H4 (cell line): Measurements from ENCODE around the gene AP4B1. TPM values are rescaled to one million over a fixed set of nuclear protein-coding genes. Genes with fewer than 3 reads are reported as not detected.

Experiments
- DNase-seq: peaks from one replicate; pipeline ENCODE4 v3.0.0-alpha.2; 2015; ENCODE audit warnings: low spot score
- total RNA-seq: library from RNA; depleted of rRNA; stranded (reverse); fragments of >200 nt; shearing (Covaris generic); gene quantifications from 2 replicates; pipeline ENCODE4 v1.2.3, GENCODE V29; 2014

AP4B1 gene
- total RNA-seq, 1 experiment from 2014 or later: 6.9 TPM

GRCh38 chr1:113895098-113895497 lies 9.5 kb downstream of the AP4B1 start:
- DNase-seq: no peak

GRCh38 chr1:113893267-113893666 lies 11.3 kb downstream of the AP4B1 start:
- DNase-seq: no peak

- DNase-seq: no peak
These were observed 12.9 kb downstream of the AP4B1 start for GRCh38 chr1:113891631-113892220.

- no peak for DNase-seq
These were observed 13.8 kb downstream of the AP4B1 start for GRCh38 chr1:113890816-113891215.

- DNase-seq: no peak
These were observed 17.0 kb downstream of the AP4B1 start, which contains the start of gene BCL2L15 for GRCh38 chr1:113887402-113888175. BCL2L15 (minus strand) TSS chr1:113887581; CDS start chr1:113887375, 206 bp downstream.

- no peak for DNase-seq
These were observed 17.9 kb downstream of the AP4B1 start for GRCh38 chr1:113886417-113887401.

- DNase-seq: no peak
These were observed 22.9 kb downstream of the AP4B1 start for GRCh38 chr1:113881661-113882060.

- DNase-seq: no peak
These were observed 24.9 kb downstream of the AP4B1 start for GRCh38 chr1:113879739-113880038.

- DNase-seq: no peak
These were observed 28.4 kb downstream of the AP4B1 start for GRCh38 chr1:113876176-113876575.

GRCh38 chr1:113875714-113876113 lies 28.9 kb downstream of the AP4B1 start:
- DNase-seq: no peak

GRCh38 chr1:113874012-113874879 lies 30.4 kb downstream of the AP4B1 start:
- peak; percentile 17 for DNase-seq

- no peak for DNase-seq
These were observed 32.2 kb downstream of the AP4B1 start for GRCh38 chr1:113872219-113872935.

- DNase-seq: peak; percentile 84
These were observed 32.9 kb downstream of the AP4B1 start, which contains the start of gene PTPN22 for GRCh38 chr1:113871597-113872113. PTPN22 (minus strand) TSS chr1:113871712.

GRCh38 chr1:113870778-113871177 lies 33.8 kb downstream of the AP4B1 start:
- DNase-seq: no peak

- DNase-seq: no peak
These were observed 36.1 kb downstream of the AP4B1 start for GRCh38 chr1:113868387-113869083.

- no peak for DNase-seq
These were observed 43.0 kb downstream of the AP4B1 start for GRCh38 chr1:113861641-113862040.

GRCh38 chr1:113860891-113861290 lies 43.7 kb downstream of the AP4B1 start:
- DNase-seq: peak; percentile 10

- DNase-seq: no peak
These were observed 45.0 kb downstream of the AP4B1 start for GRCh38 chr1:113859478-113860175.

- DNase-seq: no peak
These were observed 45.6 kb downstream of the AP4B1 start for GRCh38 chr1:113858982-113859381.
